ENCODE results near the gene BNIP2.
A peak's percentile ranks its signal among the peaks of the same experiment; 100 is the strongest.
"Not testable (repeated sequence)": the region's sequence is repeated elsewhere in the genome, so short reads cannot be mapped to it uniquely, and the experiment has no call there.

Gene BNIP2

DNA sequence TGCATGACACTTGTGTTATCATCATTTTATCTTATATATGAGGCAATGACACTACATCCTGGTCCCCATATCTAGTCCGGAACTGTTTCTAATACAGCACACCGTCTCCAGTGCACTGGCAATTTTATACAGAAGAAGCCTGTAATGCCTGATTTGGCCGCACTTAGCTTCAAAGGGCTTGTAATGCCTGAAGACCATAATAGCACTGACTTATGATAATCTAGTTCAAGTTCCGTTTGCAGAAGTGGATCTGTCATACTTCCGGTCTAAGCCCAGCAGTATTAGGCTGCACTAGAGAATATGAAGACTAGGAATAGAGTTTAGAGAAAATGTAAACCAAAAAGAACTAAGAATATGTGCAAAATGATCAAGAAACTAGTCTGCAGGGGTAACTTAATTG, 1.3 kb downstream of the BNIP2 start:
- no peak for DNase-seq

DNA sequence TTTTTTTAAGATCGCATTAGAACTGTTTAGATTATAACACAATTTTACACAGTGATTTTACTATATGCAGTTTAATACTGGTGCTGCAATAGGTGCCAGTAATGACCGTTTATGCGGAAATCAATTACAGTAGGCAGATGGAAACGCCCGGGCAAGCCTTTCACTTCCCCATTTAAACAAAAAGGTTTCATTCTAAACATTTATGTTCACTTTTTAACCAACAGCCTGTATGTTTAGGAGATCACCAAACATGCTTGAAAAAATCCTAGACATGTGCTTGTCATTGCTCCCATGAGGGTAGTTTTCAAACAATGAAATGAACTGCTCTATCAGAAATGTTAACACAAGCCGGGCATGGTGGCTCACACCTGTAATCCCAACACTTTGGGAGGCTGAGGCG, 2.7 kb downstream of the BNIP2 start:
- no peak for DNase-seq

DNA sequence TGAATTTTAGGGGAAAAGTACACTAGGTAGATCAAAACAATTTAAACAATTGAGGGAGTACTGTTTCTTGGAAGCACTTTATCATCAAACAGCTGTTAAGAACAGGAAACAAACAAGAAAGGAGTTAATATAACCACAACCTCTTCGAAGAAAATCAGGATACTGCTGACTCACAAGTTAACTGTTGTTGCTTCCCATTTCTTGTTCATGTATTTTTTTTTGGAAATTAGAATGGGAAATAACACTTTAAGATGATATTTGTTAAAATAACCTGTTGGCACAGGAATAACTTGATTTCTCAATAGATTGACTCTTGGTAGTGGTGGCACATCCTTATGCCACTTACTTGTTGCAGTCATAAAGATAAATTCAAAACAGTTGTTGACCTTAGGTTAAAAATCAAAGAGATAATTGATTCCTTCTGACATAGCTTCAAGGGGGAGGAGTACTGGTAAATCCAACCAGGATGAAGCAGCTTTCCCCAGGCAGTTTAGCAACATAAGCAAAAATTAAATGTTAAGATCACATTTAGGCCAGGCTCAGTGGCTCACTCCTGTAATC, 3.3 kb downstream of the BNIP2 start:
- DNase-seq: no peak

DNA sequence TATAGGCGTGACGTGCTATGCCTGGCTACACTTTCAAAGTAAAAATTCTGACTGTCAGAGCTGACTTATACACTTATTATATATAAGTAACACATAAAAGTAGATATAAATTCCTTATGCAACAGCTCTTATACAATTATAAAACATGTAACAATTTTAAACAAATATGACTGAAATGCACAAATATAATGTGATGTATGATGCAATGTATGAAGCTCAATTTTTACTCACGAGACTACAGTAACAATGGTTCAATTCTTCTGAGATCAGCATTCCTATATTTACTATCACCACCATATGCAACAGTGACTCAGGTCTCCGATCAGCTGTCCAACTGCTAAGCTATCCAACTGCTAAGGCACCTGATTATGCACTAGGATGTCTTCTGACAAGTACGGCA, 8.2 kb downstream of the BNIP2 start:
- no peak for DNase-seq

DNA sequence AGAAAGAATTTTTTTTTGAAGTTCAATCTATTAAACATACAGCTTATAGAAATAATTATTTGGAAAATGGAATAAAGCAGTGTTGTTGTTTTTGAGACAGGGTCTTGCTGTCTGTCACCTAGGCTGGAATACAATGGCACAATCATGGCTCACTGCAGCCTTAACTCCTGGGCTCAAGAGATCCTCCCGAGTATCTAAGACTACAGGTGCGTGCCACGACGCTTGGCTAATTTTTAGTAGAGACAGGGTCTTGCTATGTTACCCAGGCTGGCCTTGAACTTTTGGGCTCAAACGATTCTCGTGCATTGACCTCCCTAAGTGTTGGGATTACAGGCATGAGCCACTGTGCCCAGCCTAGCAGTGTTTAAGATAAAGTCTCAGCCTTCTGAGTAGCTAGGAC, 8.8 kb downstream of the BNIP2 start:
- DNase-seq: no peak

DNA sequence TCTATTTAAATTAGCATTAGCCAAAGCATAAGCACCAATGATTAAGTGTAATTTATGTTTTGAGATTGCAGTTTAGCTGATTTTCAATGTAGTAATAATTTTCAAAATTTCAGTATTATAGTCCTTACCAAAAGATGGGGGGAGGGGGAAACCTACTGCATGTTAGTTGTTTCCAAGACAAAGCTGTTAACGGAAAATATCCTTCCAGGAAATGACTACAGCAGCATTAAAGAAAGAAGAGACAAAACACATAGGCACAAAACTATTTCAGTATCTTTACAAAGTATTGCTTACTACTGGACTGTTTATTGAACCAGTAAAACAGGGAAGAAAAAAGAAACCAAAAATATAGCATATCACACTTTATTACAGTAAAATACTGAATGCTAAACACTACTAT, 10.5 kb downstream of the BNIP2 start:
- DNase-seq: no peak

DNA sequence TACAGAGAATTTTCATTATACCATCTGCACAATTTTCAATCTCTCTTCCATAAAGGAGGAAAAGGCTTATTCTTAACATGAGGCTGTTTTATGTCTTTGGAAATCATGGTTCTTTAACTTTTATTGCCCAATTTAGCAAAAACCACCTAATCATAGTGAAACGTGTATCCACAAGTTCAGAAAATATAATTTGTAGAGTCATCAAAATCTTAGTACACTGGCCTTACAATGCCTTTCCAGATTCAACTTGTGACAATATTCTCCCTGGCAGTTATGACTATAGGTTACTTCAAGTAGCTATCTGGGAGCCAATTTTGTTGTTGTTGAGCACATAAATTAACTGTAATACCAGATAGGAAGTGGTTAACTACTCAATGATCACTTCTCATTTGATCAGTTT, 10.9 kb downstream of the BNIP2 start:
- DNase-seq: no peak

DNA sequence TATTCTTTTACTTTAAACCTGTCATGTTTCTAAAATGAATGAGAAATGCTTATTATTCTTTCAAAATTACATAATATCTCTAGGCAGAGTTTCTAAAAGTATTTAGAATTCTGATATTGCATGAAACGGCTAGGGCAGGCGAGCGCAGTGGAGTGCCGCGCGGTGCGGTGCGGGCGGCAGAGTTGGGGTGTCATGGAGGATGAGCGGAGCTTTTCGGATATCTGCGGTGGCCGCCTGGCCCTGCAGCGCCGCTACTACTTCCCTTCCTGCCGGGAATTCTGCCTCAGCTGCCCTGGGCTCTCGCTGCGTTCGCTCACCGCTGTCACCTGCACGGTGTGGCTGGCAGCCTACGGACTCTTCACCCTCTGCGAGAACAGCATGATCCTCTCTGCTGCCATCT, 12.6 kb downstream of the BNIP2 start:
- no peak for DNase-seq

DNA sequence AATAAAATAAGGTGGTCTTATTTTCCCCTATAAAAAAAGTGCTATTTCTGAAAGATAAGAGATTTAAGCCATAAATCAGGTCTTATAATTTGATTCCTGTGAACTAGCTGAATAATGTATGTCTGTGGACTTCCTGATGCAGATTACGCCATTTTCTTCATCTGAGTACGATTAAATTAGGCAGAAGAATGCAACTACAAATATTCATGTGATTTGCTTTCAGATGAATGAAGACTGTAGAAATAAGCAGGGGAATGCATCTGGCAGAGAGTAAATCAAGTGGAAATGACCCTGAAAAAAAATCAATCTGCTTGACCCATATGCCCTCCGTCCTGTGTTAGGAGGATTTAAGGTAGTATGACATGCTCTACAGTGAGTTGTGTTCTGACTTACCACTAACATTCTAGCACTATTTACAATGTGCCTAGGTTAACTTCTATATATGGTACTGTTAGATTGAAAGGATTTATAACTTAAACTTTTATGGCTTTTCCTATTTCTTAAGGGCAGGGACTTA, 14.7 kb downstream of the BNIP2 start:
- DNase-seq: no peak

DNA sequence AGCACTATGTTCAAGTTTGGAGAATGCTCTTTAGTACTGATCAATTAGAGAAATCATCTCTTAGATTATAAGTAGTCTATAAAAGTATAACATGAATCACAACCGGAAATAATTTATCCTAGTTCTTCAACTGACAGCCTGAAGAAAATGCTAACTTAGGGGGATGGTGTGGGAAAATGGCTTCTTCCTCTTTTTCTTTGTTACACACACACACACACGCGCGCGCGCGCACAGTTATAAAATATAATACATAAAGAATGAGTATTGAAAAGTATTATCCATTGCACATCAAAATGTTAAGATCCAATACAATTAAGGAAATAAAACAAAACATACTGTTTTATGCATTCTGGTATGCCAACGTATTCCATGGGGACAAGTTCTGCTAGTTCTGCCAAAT, 20.6 kb downstream of the BNIP2 start:
- DNase-seq: no peak

DNA sequence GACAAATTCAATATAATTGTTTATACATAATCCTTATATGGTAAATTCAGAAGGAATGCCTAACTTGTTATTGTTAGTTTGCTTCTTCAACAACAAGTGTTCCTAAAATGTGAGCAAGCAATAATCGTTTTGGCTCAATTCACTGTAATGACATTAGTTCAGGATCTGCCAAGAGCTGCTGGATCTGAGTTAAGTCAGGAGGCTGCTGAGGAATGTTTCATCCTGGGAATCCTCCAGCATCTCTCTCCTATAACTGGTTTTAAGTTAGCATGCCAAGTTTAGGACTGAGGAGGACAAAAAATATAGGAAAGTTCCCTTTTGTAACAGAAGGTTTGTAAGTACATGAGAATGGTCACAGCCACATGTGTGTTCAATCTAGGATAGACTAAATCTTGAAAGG, 26.9 kb downstream of the BNIP2 start:
- no peak for DNase-seq

DNA sequence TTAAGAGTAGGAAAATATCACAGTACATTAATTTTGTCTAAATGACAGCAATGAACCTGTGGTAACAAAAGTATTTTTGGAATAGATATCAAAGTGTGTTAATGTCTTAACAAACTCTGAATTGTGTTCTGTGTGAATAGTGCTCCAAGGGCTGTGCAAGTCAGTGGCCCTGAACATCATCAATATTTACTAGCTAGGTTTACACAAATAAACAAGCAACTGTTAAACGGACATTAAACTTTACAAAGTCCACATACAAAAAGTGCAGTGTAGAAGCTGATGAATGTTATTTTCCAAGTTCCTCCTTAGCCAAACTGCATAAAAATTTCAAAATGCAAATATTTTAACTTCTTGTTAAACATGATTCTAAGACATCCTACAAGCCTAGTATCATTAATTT, 29.8 kb downstream of the BNIP2 start:
- no peak for DNase-seq

DNA sequence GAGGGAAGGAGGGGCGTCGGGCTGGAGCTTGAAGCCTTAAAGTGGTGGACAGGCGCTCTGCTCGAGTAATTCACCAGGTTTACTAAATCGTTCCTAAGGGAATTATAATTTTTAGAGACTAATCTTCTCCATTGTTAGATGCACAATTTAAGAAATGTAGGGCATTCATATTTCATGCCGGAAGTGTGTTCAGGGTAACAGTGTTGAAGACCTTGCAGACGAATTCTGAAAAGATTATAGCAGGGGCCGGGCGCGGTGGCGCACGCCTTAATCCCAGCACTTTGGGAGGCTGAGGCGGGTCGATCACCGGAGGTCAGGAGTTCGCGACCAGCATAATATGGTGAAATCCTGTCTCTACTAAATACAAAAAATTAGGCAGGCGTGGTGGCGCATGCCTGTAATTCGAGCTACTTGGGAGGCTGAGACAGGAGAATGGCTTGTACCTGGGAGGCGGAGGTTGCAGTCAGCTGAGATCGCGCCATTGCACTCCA, 31.4 kb downstream of the BNIP2 start:
- DNase-seq: no peak

DNA sequence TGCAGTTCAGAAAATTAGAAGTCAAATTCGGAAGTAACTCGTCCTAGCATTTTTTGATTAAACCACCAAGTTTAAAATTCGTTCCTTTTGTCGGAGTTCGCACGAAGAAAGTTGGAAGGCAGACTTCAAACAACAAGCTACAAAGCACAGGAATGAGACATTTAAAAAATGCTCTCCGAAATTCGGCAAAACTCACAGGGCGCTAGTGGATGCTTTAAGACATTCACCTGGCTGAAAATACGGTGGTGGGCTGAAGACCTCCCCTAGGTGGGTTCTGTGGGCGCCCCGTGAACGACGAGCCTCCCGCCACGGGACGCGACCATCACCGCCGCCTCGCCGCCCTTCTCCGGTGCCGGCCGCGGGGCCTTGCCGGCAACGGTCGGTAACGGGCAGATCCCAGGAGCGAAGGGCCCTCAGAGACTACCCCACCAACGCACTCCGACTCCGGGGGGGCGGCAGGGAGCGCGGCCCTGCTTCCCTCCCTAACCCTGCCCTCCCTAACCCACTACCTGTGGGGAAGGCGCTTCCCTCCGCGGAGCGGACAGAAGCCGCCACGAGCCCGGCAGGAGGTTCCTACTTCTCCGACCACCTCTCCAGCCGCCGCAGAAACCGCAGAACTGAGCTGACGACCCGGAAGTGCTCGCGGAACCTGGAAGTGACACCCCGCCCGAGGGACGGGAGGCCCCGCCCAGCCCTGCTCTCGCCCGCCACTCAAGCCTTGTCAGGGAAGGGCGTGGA, 32.1 kb downstream of the BNIP2 start, which contains the start of gene GTF2A2:
Gene GTF2A2 (minus strand): TSS at position 619 of the 738 bp plus-strand sequence. CDS start 5,238 bp downstream, outside the sequence.
- DNase-seq: peak; percentile 67

DNA sequence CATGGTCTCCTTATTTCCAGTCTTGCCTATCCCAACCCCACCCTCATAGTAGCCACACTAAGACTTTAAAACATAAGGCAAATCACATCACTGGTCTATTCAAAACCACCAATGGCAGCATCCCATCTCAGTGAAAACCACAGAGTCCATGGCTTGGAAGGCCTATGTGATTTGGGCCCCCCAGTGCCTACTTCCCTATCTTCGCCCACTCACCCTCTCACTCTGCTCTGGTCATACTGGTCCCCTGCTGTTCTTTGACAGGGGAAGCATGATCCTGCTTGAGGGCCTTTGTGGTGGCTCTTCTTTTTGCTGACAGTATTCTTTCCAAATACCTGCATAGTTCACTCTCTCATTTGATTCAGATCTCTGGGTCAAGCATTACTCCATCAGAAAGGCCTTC, 35.1 kb downstream of the BNIP2 start:
- no peak for DNase-seq

DNA sequence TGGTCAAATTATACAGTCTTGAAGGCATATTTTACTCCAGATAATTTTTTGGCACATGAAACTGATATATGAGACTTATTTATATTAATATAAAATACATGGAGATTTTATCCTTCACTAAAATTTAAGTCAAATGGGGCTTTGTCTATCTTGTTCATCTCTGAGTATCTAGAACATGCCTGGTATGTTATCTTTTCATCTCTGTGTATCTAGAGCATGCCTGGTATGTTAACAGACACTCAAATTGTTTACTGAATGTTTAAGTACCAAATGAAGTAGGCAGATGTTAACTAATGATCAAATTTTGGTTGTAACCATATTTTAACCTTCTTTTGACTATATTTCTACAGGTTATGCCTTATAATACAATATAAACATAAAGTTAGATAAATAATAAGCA, 39.5 kb downstream of the BNIP2 start:
- DNase-seq: no peak

DNA sequence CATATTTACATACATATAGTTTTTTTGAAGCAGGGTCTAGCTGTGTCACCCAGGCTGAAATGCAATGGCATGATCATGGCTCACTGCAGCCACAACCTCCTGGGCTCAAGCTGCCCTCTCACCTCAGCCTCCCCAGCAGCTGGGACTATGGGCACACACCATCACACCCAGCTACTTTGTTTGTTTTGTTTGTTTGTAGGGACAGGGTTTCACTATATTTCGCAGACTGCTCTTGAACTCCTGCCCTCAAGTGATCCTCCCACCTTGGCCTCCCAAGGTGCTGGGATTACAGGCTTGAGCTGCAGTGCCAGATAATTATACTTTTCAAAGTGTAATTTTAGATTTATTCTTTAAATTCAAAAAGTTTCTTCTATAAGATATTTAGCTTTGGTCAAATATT, 42.0 kb downstream of the BNIP2 start:
- DNase-seq: no peak

DNA sequence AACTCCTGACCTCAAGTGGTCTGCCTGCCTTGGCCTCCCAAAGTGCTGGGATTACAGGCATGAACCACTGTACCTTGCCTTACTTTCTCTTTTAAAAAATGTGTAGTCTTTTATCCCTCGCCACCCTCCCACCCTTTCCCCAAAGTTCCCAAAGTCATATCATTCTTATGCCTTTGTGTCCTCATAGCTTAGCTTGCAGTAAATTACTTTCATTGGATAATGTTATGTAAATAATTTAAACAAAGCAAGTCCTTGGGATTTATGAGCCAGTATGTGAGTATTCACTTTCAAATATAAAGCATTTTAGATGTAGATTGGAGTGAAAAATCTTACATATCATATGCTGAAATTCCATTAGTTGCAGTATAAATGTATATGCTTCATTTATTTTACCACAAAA, 42.8 kb downstream of the BNIP2 start:
- no peak for DNase-seq

DNA sequence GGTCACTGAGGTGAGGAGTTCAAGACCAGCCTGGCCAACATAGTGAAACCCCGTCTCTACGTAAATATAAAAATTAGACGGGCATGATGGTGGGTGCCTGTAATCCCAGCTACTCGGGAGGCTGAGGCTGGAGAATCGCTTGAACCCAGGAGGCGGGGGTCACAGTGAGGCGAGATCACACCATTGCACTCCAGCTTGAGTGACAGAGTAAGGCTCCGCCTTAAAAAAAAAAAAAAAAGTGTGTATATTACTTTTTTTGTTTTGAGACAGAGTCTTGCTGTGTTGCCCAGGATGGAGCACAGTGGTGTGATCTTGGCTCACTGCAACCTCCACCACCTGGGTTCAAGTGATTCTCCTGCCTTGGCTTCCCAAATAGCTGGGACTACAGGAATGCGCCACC, 43.3 kb downstream of the BNIP2 start:
- not testable (repeated sequence) for DNase-seq

DNA sequence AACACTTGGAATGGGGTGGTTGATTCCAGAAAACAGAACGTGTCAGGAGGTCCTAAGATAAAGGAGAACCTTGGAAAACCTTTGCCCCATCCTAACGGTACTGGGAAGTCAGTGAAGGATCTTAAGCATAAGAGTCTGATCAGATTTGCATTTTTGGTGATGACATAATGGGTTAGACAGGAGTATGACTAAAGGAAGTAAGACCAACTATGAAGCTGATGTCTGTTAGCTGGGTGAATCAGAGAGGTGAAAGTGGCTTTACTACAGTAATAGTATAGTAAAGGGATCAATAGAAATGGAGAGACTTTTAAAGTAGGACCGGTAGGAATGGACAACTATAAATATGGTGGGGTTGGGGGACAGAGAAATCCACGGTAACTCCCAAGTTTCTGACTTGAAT, 44.4 kb downstream of the BNIP2 start:
- no peak for DNase-seq

DNA sequence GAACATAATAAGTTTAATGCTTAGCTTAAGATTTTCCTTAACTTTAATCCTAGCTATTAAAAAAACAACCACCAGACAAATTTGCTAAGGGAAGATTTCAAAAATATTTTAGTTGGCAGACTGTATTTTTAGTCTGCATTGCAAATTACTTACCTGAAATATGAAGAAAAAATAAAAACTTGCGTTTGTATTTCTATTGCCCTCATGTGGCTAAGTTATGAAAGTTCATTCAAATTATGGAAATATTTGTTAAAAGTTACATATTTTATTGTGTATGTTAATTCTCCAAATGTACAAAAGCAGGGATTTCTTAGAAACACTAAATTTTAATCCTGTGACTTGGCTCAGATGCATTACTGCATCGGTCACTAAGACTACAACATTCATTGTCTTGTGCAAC, 46.8 kb downstream of the BNIP2 start:
- DNase-seq: no peak

DNA sequence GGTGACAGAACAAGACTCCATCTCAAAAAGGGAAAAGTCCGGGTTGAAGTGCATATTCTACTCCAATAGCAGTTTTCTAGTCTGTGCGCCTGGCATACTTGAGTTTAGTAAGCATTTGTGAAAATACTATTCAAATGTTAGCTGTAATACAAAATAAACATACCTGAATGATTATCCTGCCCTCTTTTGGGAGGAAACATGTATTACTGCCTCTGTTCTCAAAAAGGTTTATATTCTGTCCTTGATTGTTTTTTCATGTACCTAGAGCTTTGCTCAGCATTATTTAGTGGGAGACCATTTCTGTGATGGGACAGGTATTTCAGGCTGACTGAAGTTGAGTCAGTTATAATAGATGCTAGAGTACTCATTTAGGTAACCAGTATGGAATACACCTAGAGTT, 51.6 kb downstream of the BNIP2 start:
- DNase-seq: not testable (repeated sequence)

DNA sequence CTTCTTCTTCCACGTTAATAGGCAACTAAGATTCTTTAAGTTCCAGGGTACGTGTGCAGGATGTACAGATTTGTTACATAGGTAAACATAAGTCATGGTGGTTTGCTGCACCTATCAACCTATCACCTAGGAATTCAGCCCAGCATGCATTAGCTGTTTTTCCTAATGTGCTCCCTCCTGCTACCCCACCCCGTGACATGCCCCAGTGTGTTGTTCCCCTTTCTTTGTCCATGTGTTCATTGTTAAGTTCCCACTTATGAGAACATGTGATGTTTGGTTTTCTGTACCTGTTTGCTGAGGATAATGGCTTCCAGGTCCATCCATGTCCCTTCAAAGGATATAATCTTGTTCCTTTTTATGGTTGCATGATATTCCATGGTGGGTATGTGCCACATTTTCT, 52.9 kb downstream of the BNIP2 start:
- DNase-seq: no peak

DNA sequence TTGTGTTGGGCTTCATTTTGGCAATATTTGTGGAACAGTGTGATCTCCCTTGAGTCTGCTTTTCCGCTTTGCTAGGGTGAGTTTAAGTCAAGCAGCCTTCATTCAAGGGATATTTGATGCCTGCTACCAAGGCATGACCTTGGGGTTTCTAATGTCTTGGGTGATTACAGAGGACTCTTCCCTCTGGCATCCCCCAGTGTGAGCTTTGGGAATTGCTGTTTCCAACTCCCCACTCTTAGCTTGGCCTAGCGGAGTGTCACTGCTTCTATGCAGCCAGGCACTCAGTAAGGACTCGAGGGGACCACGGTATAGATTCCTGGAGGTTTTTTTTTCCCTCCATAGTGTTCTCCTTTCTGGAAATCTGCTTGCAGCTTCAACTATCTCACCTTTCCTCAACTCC, 56.4 kb downstream of the BNIP2 start:
- no peak for DNase-seq

DNA sequence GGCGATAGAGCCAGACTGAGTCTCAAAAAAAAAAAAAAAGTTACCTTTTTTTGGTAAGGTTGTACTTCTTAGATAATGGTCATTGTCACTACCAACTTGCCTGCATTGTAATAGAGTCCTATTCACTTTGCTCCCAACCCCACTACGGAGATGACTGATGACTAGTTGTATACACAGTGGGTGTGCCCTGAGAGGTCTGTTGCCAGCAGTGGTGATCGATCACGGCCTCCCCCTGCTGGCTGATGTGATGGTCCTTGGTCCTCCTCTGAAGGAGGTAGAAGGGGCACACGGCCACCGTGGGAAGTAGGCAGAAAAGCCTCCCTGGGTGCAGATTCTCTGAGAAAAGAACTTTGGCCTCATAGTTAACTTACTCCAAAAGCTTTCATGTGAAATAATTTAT, 66.8 kb downstream of the BNIP2 start:
- peak; percentile 24 for DNase-seq

Data from NCI-H748 treated with DMSO at 0.1 percent for 48 hours (cell line).